Right lobe of liver (tissue), 6 donors: ENCODE data around the gene NAA60. TPM values are rescaled to one million over a fixed set of nuclear protein-coding genes. Genes with fewer than 3 reads are reported as not detected.
A peak's percentile ranks its signal among the peaks of the same experiment; 100 is the strongest.

ENCODE experiments used
- ATAC-seq, 4 donors: fragments of 200-7000 bp; cut with Tn5 transposase; one replicate each; pipeline ENCODE4 v1.9.1; 2020; ENCODE audit warnings: mild to moderate bottlenecking in 4 of 4, moderate library complexity in 4 of 4
- DNase-seq, 3 donors: peaks; one replicate each; pipeline ENCODE4 v3.0.0-alpha.2; 2020
- H3K27ac ChIP-seq, 3 donors: fragments of 200-600 bp; one replicate each; pipeline ENCODE4 v1.8.0; 2022
- H3K27me3 ChIP-seq, 2 donors: fragments of 200-600 bp; one replicate each; pipeline ENCODE4 v1.8.0; 2022
- H3K36me3 ChIP-seq, 4 donors: fragments of 200-600 bp; sonication (generic) in 1 of 4; one replicate each; pipeline versions ENCODE4 v1.5.1 to v1.8.0; 2017 to 2022; ENCODE audit warnings: control low read depth in 1 of 4
- H3K4me1 ChIP-seq, 4 donors: fragments of 200-600 bp; sonication (generic) in 1 of 4; one replicate each; pipeline versions ENCODE4 v1.5.1 to v1.8.0; 2017 to 2022; ENCODE audit warnings: control low read depth in 1 of 4
- H3K4me3 ChIP-seq, 3 donors: fragments of 200-600 bp; one replicate each; pipeline ENCODE4 v1.8.0; 2022
- H3K9me3 ChIP-seq, 4 donors: fragments of 200-600 bp; sonication (generic) in 1 of 4; one replicate each; pipeline versions ENCODE4 v1.5.1 to v1.8.0; 2017 to 2022; ENCODE audit warnings: control low read depth in 1 of 4
- POLR2A ChIP-seq: fragments of 450-650 bp; IDR thresholded peaks from one replicate; pipeline ENCODE4 v1.6.1; 2017; ENCODE audit warnings: antibody characterized with exemption, mild to moderate bottlenecking
- WGBS: methylation state at CpG from one replicate; pipeline ENCODE4 v1.1.6; 2018; ENCODE audit warnings: low coverage, low lambda C conversion rate; ENCODE audit not compliant: insufficient coverage; ENCODE audit errors: missing lambda C conversion rate; 5-methylcytosine and 5-hydroxymethylcytosine counted together
- intact Hi-C, 2 donors: fragments of 100-400 bp; cut with DNase I; formaldehyde crosslinking; loops; one replicate each; pipeline versions ENCODE4 v1.11.2 to v1.14.1; 2022
- total RNA-seq, 6 experiments: library from RNA; depleted of rRNA in 2 of 6; stranded (reverse); fragments of >200 nt in 2 of 6; fragmentation: NEBNext Ultra II Directional in 3 of 6; extraction: Animal tissue kit (Norgen Biotek cat#: 25700) in 3 of 6; gene quantifications; one replicate each; pipeline versions ENCODE4 v1.1.0 to v1.2.4, GENCODE V29; 2016 to 2023
- TF ChIP-seq, protein P1 (sequence below), 4 donors: fragments of 200-600 bp in 3 of 4; fragments of 450-650 bp in 1 of 4; IDR thresholded peaks; one replicate each; pipeline versions ENCODE4 v1.5.1 to v1.8.0; 2016 to 2022; ENCODE audit warnings: antibody characterized with exemption in 4 of 4, mild to moderate bottlenecking in 2 of 4
- donor health status: DM: no; HTN: yes; CAD: no.
- donor health status: DM: no; HTN: no; CAD: no.
- donor health status: DM: no; HTN: no; CAD: no.
- donor health status: DM: no; HTN: yes; CAD: no.
- donor health status: DM: no; HTN: yes; CAD: no.

Gene NAA60
- total RNA-seq, 6 experiments from 2014 or later: 25.0 to 46.6 (median 30.8) TPM

DNA sequence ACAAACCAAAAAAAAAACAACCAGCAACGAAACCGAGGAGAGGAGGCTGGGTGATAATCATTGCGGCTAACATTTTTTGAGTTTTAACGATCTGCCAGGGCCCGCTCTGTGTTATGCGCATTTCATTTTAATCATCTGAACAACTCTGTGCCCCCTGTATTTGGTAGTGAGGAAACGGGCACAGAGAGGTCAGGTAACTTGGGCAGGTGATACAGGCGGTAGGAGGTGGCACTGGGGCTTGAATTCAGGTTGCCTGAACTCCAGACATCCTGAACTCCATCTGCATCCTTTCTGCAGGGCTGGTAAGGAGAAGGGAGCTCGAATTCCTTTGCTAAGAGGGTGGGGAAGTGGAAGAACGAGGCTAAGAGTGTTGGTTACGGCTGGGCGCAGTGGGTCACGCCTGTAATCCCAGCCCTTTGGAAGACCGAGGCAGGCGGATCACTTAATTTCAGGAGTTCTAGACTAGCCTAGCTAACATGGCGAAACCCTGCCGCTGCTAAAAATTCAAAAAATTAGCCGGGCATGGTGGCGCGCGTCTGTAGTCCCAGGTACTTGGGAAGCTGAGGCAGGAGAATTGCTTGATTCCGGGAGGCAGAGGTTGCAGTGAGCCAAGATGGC lies 58.4 kb downstream of the NAA60 start:
- intact Hi-C loops: no loop called here

DNA sequence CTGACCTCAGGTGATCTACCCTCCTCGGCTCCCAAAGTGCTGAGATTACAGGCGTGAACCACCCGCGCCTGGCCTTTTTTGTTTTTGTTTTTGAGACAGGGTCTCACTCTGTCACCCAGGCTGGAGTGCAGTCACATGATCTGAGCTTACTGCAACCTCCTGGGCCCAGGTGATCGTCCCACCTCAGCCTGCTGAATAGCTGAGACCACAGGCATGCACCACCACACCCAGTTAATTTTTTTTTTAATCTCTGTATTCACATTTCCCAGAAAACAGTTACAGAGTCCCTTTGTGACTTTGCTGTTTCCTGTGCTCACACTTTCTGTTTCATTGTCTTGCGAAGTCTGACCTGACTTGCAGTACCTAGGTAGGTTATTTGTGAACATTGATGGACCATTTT lies 60.0 kb downstream of the NAA60 start:
- intact Hi-C loops: no loop called here
- no peaks in the 10 kb centered on the region for H3K9me3 ChIP-seq
- DNase-seq (peak in 1 of 3 donors; percentile 41), ATAC-seq (no peak)
- no peak overlapping the region for H3K4me3 ChIP-seq
- no peak overlapping the region for H3K27ac ChIP-seq
- H3K27me3 ChIP-seq: no peaks in the 10 kb centered on the region
- peaks cover 0 to 4% (median 0%) of the 10 kb centered on the region in 4 donors for H3K4me1 ChIP-seq
- peaks cover 0 to 15% (median 3%) of the 10 kb centered on the region in 4 donors for H3K36me3 ChIP-seq
- WGBS: 72% methylated on average over 6 of the region's 6 CpGs
- no peak for TF ChIP-seq POLR2A

More for the DNA sequence above, 58.4 kb downstream of the NAA60 start:
- Histone ChIP-seq H3K4me3 (peak overlapping the region; percentile 55 to 97 (median 82)), H3K27ac (no peak overlapping the region), H3K36me3 (peaks cover 0 to 10% (median 0%) of the 10 kb centered on the region in 4 donors), H3K4me1 (peaks cover 0 to 4% (median 0%) of the 10 kb centered on the region in 4 donors), H3K27me3 (no peaks in the 10 kb centered on the region), H3K9me3 (no peaks in the 10 kb centered on the region)
- DNase-seq (peak in 1 of 3 donors; percentile 37), ATAC-seq (no peak)
- no peak for TF ChIP-seq POLR2A
- TF ChIP-seq, protein P1, sequence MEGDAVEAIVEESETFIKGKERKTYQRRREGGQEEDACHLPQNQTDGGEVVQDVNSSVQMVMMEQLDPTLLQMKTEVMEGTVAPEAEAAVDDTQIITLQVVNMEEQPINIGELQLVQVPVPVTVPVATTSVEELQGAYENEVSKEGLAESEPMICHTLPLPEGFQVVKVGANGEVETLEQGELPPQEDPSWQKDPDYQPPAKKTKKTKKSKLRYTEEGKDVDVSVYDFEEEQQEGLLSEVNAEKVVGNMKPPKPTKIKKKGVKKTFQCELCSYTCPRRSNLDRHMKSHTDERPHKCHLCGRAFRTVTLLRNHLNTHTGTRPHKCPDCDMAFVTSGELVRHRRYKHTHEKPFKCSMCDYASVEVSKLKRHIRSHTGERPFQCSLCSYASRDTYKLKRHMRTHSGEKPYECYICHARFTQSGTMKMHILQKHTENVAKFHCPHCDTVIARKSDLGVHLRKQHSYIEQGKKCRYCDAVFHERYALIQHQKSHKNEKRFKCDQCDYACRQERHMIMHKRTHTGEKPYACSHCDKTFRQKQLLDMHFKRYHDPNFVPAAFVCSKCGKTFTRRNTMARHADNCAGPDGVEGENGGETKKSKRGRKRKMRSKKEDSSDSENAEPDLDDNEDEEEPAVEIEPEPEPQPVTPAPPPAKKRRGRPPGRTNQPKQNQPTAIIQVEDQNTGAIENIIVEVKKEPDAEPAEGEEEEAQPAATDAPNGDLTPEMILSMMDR (IDR thresholded peaks at IDR 0.05): no peak
- 67% methylated on average over 10 of the region's 22 CpGs for whole genome bisulfite sequencing

DNA sequence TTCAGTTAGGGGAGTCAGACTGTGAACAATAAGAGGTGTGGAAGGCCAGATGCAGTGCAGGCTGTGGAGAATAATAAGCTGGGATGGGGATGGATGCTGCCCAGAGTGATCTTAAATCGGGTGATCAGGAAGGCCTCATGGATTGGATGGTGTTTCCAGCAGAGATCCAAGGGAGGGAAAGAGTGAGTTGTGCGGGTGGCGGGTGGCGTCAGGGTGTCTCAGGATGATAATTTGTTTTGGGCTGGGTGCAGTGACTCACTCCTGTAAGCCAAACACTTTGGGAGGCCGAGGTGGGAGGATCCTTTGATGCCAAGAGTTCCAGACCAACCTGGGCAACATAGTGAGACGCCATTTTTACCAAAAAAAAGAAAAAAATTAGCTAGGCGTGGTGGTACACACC lies 65.3 kb downstream of the NAA60 start:
- Histone ChIP-seq H3K36me3 (peaks cover 0 to 34% (median 5%) of the 10 kb centered on the region in 4 donors), H3K4me3 (no peak overlapping the region), H3K9me3 (no peaks in the 10 kb centered on the region), H3K27me3 (no peaks in the 10 kb centered on the region), H3K27ac (no peak overlapping the region), H3K4me1 (no peaks in the 10 kb centered on the region)
- TF ChIP-seq, protein P1 (IDR thresholded peaks at IDR 0.05): no peak
- TF ChIP-seq POLR2A: no peak
- no peak for ATAC-seq
- WGBS: 96% methylated on average over 7 of the region's 7 CpGs
- intact Hi-C loops: no loop called here
- peak in 1 of 3 donors; percentile 20 for DNase-seq

DNA sequence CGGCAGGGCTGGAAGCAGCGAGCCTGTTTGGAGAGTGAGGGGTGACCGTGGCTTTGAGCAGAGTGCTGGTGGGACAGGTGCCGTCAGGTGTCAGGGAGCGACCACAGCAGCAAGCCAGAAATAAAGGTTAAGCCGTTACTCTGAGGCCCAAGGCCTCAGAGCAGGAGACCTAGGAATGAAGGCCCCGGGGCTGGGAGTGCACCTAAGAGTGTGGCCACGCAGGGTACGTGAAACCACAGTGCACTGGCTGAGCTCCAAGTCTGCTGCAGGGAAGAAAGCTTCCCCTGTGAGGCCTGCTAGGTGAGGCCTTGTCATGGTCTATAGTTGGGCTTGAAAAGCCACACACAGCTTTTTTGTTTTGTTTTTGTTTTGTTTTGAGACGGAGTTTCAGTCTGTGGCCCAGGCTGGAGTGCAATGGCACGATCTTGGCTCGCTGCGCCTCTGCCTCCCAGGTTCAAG lies 66.0 kb downstream of the NAA60 start:
- H3K36me3 ChIP-seq: peaks cover 0 to 42% (median 5%) of the 10 kb centered on the region in 4 donors
- H3K27ac ChIP-seq: no peak overlapping the region
- DNase-seq: peak in 1 of 3 donors; percentile 43
- peak in 2 of 4 donors; percentile 32 to 40 for ATAC-seq
- no peaks in the 10 kb centered on the region for H3K9me3 ChIP-seq
- TF ChIP-seq POLR2A: no peak
- TF ChIP-seq, protein P1 (IDR thresholded peaks at IDR 0.05): no peak
- WGBS: 78% methylated on average over 9 of the region's 13 CpGs
- intact Hi-C loops: no loop called here
- H3K4me1 ChIP-seq: no peaks in the 10 kb centered on the region
- H3K27me3 ChIP-seq: no peaks in the 10 kb centered on the region
- no peak overlapping the region for H3K4me3 ChIP-seq

DNA sequence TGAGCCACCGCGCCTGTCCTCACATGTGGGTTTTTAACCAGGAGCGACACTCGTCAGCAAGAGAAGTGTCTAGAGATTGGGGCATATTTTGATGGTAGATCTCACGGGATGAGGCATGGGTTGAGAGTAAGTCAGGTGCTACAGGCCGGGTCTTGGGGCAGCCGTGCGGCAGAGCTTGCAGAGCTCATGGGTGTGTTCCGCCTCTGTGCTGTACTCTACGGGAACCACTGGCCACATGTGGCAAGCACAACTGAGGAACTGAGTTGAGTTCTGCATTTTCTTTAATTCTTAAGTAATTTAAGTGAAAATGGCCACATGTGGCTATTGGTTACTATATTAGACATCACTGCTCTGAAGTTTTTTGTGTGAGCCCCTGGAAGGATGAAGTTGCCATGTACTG lies 66.9 kb downstream of the NAA60 start:
- H3K4me3 ChIP-seq: no peak overlapping the region
- H3K27ac ChIP-seq: no peak overlapping the region
- no peak for ATAC-seq
- intact Hi-C loops: no loop called here
- peaks cover 0 to 45% (median 5%) of the 10 kb centered on the region in 4 donors for H3K36me3 ChIP-seq
- H3K4me1 ChIP-seq: no peaks in the 10 kb centered on the region
- TF ChIP-seq, protein P1 (IDR thresholded peaks at IDR 0.05): no peak
- no peak for TF ChIP-seq POLR2A
- no peak for DNase-seq
- 100% methylated on average over 1 of the region's 10 CpGs for WGBS
- no peaks in the 10 kb centered on the region for H3K27me3 ChIP-seq
- no peaks in the 10 kb centered on the region for H3K9me3 ChIP-seq
